Muscle layer of duodenum (tissue), 2 donors: ENCODE measurements around the gene MZT1.
"Not testable (repeated sequence)": the region's sequence is repeated elsewhere in the genome, so short reads cannot be mapped to it uniquely, and the experiment has no call there.

Experiments used
- H3K27ac ChIP-seq: one replicate; pipeline ENCODE4 v1.7.0; 2013; ENCODE audit warnings: mild to moderate bottlenecking, low read length
- H3K27me3 ChIP-seq: one replicate; pipeline ENCODE4 v1.7.0; 2013; ENCODE audit warnings: low read depth, mild to moderate bottlenecking, control low read depth, low read length
- H3K36me3 ChIP-seq, 2 donors: one replicate each; pipeline ENCODE4 v1.7.0; 2013; ENCODE audit warnings: low read length in 2 of 2, control low read depth in 1 of 2, mild to moderate bottlenecking in 1 of 2; ENCODE audit not compliant: insufficient read depth in 2 of 2, control insufficient read depth in 1 of 2
- H3K4me1 ChIP-seq, 2 donors: one replicate each; pipeline ENCODE4 v1.7.0; 2013; ENCODE audit warnings: low read length in 2 of 2, mild to moderate bottlenecking in 2 of 2, control low read depth in 1 of 2, moderate library complexity in 1 of 2; ENCODE audit not compliant: insufficient read depth in 2 of 2, control insufficient read depth in 1 of 2
- H3K4me3 ChIP-seq, 2 donors: one replicate each; pipeline ENCODE4 v1.7.0; 2013; ENCODE audit warnings: low read length in 2 of 2, low read depth in 1 of 2, mild to moderate bottlenecking in 1 of 2
- H3K9me3 ChIP-seq, 2 donors: one replicate each; pipeline ENCODE4 v1.7.0; 2013; ENCODE audit warnings: low read length in 2 of 2, control low read depth in 1 of 2, mild to moderate bottlenecking in 1 of 2; ENCODE audit not compliant: control insufficient read depth in 1 of 2
- donor health status: healthy.

Gene MZT1

DNA sequence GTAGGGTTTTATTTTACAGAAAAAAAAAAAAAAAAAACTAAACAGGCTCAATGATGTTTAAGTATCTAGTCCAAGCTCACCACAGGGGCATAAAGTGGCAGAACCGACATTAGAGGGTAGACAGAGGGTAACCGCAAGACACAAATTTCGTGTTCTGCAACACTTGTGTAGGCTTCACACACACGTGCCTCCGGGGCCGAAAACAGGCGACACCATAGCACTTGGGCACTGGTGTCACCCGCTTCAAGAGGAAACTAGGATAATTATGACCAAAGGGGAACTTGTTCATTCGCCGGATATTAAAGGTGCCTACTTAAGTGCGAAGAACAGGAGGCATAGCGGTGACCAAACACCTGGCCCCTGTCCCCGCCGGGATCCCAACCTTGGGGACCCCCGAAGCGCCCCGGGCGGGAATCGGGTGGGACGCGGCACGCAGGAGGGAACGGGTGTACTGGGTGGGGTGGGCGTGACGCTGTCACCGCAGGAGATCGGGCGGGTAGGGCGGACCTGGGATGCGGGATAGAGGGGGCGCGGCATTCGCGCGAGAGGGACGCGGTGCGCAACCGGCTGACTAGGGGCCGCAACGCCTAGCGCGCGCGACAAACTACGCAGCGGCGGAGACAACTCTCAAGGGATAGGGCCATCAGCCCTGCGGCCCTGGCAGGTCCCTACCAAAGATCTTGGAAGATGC, 558 bp downstream of the MZT1 start:
- Histone ChIP-seq H3K27me3 (no peaks in the 10 kb centered on the region), H3K27ac (no peak overlapping the region), H3K9me3 (no peaks in the 10 kb centered on the region), H3K4me1 (peaks cover 0 to 20% of the 10 kb centered on the region in 2 donors), H3K4me3 (peak overlapping the region; percentile 83 to 99), H3K36me3 (no peaks in the 10 kb centered on the region)

GRCh38 chr13:72726185-72726584, 1.2 kb downstream of the MZT1 start:
- not testable (repeated sequence) for H3K9me3 ChIP-seq, H3K27ac ChIP-seq, H3K27me3 ChIP-seq, H3K36me3 ChIP-seq
- H3K4me3 ChIP-seq: peak overlapping the region; percentile 83 to 99
- peaks cover 0 to 20% of the 10 kb centered on the region in 2 donors for H3K4me1 ChIP-seq

DNA sequence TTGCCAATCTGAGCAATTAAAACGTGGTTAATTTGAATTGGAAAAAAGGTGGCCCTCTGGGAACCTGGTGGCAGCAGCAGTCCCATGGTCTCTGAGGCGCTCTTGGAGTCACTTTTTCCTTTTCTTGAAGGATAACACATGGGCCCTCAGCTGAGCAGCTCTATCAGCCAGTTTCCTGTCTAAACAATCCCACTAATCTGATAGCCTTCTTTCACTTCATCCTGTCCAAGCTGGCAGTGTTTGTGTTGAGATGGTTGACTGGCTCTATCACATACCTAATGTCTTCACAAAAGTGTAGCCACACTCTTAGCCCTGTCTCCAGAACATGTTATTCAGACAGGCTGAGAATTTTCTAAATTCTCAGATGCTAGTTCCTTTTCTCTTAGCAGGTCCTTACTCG, 10.7 kb downstream of the MZT1 start:
- peaks cover 19 to 40% of the 10 kb centered on the region in 2 donors for H3K36me3 ChIP-seq

GRCh38 chr13:72700509-72700908, 26.9 kb downstream of the MZT1 start:
- Histone ChIP-seq H3K27me3 (no peaks in the 10 kb centered on the region), H3K36me3 (no peaks in the 10 kb centered on the region), H3K27ac (no peak overlapping the region), H3K4me3 (no peak overlapping the region), H3K9me3 (no peaks in the 10 kb centered on the region), H3K4me1 (no peaks in the 10 kb centered on the region)

More for the DNA sequence above, 10.7 kb downstream of the MZT1 start:
- H3K9me3 ChIP-seq: no peaks in the 10 kb centered on the region
- H3K27ac ChIP-seq: no peak overlapping the region
- H3K27me3 ChIP-seq: no peaks in the 10 kb centered on the region
- no peaks in the 10 kb centered on the region for H3K4me1 ChIP-seq
- no peak overlapping the region for H3K4me3 ChIP-seq

GRCh38 chr13:72698164-72698563, 29.3 kb downstream of the MZT1 start:
- Histone ChIP-seq H3K27ac (no peak overlapping the region), H3K27me3 (no peaks in the 10 kb centered on the region), H3K36me3 (no peaks in the 10 kb centered on the region), H3K4me1 (no peaks in the 10 kb centered on the region), H3K9me3 (no peaks in the 10 kb centered on the region), H3K4me3 (no peak overlapping the region)

DNA sequence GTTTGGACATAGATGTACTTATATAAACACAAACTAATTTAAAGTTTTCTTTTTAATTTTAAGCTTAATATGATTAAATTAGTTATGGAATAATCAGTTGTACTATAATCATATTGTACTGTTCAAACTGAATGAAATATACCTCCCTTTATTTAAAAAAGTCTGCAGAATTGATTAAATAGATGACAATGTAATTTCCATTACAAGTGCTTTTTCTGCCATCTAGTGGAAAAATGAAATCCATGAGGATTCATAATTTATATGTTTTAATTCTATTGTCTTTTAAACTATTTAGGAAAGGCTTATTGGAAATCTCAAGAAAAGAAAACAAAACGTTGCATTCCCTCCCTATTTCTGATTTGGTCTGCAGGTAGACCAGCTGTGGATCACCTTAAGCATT, 30.9 kb downstream of the MZT1 start:
- H3K27me3 ChIP-seq: no peaks in the 10 kb centered on the region
- no peak overlapping the region for H3K27ac ChIP-seq
- no peaks in the 10 kb centered on the region for H3K4me1 ChIP-seq
- H3K36me3 ChIP-seq: no peaks in the 10 kb centered on the region
- no peak overlapping the region for H3K4me3 ChIP-seq
- H3K9me3 ChIP-seq: no peaks in the 10 kb centered on the region

DNA sequence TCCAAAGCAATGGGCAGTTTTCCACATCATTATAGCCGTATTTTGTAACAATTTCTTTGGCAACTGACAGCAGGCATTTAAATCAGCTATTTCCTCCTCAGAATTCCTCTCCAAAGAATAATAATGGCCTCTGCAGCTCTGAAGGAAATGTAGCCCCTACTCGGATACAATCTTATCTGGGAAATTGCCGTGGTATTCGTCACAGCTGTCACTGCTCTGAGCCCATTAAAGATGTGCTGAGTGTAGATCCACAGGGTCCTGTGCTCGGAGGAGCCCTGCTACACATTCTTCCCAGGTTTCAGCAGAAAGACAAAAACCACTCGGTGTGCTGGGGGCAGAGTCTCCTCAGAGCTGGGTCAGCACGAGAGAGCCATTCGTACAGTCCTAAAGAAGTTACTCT, 33.1 kb downstream of the MZT1 start:
- Histone ChIP-seq H3K4me1 (no peaks in the 10 kb centered on the region), H3K9me3 (no peaks in the 10 kb centered on the region), H3K27ac (no peak overlapping the region), H3K4me3 (no peak overlapping the region), H3K36me3 (no peaks in the 10 kb centered on the region), H3K27me3 (no peaks in the 10 kb centered on the region)

DNA sequence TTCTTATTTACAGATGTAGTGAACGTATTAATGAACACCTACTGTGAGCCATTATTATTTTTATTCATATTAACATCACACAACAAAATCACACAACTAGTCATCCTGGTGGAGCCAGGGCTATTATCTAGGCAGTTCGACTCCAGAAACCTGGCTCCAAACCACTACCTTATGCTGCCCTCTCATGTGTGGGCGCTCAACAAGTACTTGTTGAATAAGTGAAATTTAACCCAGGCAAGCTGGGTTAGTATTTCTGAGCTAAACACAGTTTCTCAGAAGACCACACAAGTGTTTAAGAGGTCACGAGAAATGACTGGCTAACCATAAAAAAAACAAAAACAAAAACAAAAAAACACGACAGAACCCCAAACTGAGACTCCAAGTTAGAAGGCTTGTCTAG, 33.6 kb downstream of the MZT1 start:
- Histone ChIP-seq H3K4me1 (no peaks in the 10 kb centered on the region), H3K27me3 (no peaks in the 10 kb centered on the region), H3K27ac (no peak overlapping the region), H3K9me3 (no peaks in the 10 kb centered on the region), H3K4me3 (no peak overlapping the region), H3K36me3 (no peaks in the 10 kb centered on the region)

GRCh38 chr13:72692884-72693514, 34.4 kb downstream of the MZT1 start:
- Histone ChIP-seq H3K4me1 (no peaks in the 10 kb centered on the region), H3K27ac (no peak overlapping the region), H3K9me3 (no peaks in the 10 kb centered on the region)

DNA sequence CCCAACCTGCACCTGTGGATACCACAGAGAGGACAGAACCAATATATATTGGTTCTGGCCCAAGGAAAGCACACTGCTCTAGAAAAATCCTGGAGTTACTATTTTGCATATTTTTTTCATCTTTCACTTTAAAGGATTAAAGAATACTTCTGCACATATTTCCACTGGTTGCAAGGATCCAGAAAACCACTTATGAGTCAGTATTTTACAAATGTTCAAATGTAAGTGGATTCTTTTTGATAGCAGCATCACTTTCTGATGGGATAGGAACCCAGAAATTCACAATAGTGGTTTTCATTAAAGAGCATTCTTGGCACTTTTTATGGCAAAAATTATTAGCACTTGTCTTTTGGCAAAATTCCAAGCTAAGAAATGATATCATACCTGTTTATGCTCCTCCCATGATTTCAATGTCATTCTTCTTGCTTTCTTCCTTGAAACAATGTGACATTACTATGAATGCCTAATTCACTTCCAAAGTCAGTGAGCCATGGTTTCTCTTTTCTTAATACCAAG, 38.2 kb downstream of the MZT1 start:
- Histone ChIP-seq H3K9me3 (no peaks in the 10 kb centered on the region), H3K27me3 (no peaks in the 10 kb centered on the region), H3K4me1 (no peaks in the 10 kb centered on the region), H3K27ac (no peak overlapping the region), H3K36me3 (no peaks in the 10 kb centered on the region), H3K4me3 (no peak overlapping the region)

More at GRCh38 chr13:72692884-72693514, 34.4 kb downstream of the MZT1 start:
- Histone ChIP-seq H3K27me3 (no peaks in the 10 kb centered on the region), H3K36me3 (no peaks in the 10 kb centered on the region), H3K4me3 (no peak overlapping the region)

DNA sequence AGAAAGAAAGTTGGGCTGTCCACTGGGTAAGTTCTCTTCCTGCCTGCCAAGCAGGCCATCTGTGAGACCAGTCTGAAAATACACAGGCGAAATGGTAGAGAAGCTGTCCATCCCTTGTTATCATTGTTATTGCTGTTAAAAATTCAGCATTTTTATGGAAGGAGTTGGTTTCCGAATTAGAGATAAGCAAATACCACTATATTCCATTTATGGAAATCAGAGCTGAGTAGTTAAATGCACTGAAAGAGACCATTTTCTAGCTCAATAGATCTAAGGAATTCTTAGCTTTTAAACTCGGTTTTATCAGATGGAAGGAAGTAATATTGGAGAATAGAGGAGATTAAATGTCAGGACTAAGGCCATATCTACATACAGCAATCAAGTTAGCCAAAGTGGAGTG, 40.7 kb downstream of the MZT1 start:
- Histone ChIP-seq H3K27ac (no peak overlapping the region), H3K4me3 (no peak overlapping the region), H3K36me3 (no peaks in the 10 kb centered on the region), H3K27me3 (no peaks in the 10 kb centered on the region), H3K4me1 (no peaks in the 10 kb centered on the region), H3K9me3 (no peaks in the 10 kb centered on the region)
